Activated CD4-positive, alpha-beta T cell treated with anti-CD3 and anti-CD28 coated beads for 4 hours (primary cell): Measurements from ENCODE around the gene ZNF384.

Experiments used
- DNase-seq, 2 donors: peaks; one replicate each; pipeline ENCODE4 v3.0.0-alpha.2; 2020

ZNF384 gene

DNA sequence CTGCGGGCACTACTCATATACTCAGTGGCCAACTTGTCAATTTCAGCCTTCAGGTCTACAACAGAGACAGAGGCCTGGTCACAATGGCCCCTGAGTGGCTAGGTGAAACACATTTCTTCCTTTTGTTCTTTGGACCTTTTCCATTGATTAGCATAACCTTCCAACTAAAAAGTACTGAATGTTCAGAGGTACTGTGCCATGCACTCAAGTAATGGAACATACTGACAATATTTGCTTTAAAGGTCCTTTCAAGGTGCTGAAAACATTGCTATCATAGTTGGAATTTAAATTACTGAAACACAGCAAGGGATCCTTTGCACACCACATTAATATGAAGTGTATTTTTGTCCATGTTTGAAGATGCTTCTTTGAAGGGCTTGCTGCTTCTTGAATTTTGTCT lies 35.8 kb downstream of the ZNF384 start:
- DNase-seq: no peak

DNA sequence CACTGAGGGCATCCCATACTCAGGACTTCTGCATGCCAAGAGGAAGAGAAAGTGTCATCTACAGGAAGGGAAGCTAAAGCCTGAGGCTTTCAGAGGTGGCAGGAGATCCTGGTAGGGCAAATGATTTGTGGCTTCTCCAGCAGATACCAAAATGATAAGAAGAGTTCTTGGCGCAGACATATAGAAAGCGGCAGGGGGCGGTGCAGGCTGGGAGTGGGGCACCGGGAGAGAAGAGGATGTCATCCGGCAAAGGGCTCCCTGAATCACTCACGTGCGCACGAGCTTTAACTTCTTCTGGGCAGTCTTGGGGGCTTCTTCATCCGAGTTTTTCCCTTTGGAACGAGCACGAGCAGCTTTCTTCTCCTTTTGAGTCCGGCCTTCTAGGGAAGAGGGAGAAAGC lies 36.8 kb downstream of the ZNF384 start:
- no peak for DNase-seq

DNA sequence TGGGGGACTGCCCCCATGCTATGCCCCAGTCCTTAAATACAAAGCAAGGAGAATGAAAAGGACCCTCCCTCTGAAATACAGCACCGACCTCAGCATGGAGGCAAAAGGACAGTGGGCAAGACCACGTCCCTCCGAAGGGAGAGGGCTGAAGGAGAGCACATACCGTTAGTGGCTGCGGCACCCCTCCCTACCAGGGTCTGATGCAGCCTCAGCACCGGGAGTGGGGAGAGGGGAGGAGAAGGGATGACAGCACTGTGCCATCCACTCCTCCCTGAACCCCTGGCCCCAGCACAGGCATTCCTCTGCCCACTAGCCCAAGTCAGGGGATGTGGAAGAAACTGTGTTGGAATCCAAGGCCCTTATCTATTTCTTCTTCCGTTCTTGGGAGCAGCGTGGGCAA lies 38.3 kb downstream of the ZNF384 start:
- DNase-seq: no peak

DNA sequence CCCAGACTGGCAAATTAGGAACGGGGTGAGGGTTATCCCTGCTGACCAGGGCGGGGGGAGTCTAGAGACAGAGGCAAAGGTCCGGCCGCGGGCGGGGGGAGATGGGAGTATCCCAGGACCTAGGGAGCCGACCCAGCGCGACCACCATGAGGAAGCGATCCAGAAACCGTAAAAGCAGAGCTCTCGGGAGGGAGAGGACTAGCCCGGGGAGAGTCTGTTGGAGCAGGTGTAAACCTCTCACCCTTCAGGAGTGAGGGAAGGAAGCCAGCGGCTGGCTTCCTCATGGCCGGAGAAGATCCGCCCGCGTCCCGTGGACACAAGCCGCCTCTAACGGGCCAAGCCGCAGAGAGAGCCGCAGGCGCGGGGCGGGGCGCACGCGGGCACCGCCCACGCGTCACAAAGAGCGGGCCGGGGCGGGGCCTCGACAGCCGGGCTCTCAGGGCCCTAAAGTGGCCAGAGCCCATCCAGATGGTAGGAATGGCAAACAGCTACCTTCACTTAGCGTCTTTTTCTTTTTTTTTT lies 42.0 kb downstream of the ZNF384 start, which contains the start of gene ACRBP:
ACRBP (minus strand) TSS at position 350 of the 522 bp plus-strand sequence; CDS start at position 284, 66 bp downstream.
- DNase-seq: no peak

DNA sequence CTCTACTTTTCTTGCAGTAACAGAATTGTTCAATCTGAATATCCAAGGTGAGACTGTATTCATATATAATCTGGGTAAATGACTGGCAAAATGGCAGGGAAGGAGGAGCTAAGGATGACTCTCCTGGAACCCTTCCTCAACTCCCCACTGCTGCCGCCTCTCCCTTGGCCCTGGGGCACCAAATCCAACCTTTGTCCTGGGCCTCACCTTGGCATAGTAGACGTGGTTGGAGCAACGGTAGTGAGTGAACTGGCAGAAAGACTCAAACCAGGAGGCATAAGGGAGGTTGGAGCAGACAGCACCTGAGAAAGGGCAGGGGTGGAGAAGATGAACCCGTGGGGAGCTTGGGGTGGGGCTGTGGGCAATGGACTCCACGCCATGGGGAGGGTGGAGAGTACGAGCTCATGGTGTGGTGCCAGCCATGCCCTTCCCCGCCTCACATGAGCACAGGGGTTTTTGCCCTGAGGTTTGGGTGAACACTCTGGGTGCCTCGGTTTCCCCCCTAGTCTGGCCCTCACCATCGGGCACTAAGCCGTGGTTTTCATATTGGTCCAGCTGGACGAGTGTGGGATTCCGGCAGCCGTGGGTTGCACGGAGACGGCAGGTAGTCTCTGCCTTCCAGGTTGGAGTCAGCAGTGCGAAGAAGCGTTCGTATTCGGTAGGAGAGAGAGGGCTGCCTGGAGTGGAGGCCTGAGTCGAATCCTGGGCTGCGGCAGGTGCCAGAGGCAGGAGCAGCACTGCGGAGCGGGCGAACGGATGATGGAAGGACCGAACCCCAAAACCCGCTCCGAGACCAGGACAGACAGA lies 42.7 kb downstream of the ZNF384 start:
- DNase-seq: no peak

DNA sequence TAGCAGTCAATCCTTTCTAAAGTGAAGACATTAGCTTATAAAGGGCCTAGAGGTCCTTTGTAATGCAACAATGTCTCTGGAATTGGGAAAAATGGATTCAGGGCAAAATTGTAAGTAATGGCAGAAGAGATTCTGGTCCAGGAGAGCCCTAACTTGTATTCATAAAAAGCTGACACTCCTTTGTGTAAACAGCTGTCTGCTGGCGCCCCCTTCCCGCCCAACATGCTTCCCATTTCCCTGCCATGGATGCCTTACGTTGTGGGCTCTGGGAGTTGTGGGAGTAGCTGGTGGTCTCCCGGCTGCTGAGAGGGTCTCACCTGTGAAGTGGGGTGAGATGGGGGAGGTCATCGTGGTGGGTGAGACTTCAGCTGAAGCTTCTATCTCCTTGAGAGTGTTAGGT lies 44.3 kb downstream of the ZNF384 start:
- DNase-seq: no peak

DNA sequence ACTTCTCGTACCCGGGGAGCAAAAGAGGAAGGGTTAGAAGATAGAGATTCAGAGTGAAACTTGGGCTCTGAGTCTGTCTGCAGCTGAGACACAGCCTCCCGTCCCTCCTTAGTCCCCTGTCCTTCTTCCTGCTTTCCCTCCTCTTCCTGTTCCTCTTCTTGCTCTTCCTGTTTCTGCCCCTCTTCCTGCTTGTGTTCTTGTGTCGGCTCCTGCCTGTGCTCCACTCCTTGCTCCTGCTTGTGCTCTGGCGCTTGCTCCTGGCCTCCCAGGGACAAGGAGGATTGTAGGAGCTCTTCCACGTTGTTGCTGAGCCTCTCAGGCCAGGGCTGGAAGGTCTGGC lies 44.9 kb downstream of the ZNF384 start:
- DNase-seq: no peak

DNA sequence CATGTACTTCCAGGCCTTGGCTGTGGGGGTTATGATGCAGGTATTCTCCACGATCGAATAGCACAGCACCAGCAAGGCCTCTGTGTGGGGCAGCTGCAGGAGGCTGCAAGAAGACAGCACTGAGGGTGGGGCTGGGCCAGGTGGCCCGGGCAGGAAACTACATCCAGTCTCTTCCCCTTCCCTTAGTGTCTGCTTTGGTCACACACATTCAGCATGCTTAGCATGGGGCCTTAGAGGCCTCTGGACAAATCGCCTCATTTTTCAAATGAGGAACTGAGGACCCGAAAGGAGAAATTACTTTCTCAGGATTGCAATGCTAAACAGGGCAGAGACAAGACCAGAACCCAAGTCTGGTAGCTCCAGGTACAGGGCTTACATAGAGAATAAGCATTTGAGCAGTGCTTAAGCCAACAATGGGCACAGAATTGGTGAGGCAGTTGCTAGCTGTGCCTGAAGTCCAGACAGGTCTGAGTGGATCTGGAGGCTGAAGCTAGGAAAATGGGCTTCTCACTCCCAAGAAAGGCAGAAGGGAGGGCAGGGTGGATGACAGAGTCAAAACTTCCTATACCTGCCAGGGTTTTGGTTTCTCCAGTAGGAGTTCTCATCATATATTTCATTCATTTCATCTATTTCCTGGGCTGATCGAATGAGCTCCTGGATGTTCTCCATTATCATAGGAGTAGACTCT lies 45.5 kb downstream of the ZNF384 start:
- no peak for DNase-seq

DNA sequence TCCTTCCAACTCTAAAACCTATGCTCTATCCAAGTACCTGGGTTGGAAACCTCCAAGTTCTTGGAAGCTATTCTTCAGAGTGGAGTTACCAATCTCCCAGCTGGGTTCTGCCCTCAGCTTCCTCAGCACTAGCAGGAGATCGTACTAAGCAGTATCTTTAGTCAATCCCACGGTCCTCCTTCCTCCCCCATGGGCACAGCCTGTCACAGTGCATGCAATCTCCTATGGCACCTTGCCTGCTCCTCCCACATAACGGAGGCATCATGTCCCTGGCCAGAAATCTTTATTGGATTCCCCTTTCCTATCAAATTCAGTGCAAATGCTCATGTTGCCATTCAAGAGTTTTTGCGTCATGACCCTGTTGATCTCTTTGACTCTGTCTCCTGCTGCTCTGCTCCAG lies 48.0 kb downstream of the ZNF384 start:
- no peak for DNase-seq

DNA sequence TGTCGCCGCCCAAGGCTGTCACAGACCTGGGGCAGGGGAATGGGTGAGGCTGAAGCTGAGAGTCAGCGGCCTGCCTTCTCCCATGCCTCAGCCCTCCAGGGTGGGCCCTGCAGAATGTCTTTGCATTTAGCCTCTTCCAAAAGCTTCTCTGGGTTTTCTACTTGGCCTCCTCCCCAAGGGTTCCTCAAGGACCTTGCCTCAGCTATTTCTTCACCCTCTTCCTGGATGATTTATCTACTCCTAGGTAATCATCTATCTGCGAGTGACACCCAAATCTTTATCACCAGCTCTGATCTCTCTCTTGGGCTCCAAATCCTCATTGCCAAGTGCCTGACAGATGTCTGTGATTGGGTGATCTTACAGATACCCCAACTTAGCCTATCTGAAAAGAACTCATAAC lies 48.7 kb downstream of the ZNF384 start:
- DNase-seq: no peak

DNA sequence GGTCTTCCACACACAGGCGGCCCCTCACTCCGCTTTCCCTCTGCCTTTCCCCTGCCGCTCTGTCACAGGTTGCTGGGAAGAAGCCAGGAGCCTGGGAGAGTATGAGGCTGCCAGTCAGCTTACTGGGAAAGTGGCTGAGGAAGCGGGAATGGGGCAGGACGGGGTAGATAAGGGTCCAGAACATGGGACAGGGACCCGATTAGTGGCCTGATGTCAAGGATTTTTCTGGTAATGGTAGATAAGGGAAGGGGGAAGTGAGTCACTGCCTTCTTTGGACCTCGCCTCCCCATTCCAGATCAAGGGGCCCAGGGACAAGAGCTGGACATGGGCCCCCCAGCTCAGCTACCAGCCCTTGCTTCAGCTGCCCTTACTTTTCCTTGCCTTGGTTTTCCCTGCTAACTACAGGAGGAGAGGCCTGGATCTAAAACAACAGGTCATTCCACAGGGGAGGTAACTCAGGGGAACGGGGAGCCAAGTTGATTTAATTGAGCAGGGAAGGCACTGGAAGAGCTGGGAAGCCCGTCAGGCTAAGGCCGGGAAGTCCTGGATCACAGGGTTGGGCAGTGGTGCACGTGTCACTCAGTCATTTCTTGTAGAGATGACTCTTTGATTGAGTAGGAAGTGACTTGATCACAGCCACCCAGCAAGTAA lies 49.9 kb downstream of the ZNF384 start:
- DNase-seq: no peak

DNA sequence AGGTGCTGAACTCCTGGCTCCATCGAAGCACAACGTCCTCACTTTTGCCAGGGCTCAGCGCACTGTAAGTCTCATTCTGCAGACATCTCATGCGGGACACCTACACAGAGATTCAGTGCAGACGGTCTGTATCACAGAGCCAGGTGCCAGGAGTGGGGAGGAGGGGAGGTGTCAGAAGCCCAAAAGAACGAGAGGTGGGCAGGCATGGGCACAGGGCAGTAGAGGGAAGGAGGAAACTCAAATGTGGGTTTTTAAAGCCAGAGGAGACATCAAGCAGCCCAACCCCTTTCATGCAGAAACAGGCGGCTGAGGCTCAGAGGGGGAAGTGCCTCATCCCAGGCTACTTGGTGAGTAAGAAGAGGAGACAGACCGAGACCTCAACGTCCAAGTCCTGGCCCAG lies 50.9 kb downstream of the ZNF384 start:
- no peak for DNase-seq

DNA sequence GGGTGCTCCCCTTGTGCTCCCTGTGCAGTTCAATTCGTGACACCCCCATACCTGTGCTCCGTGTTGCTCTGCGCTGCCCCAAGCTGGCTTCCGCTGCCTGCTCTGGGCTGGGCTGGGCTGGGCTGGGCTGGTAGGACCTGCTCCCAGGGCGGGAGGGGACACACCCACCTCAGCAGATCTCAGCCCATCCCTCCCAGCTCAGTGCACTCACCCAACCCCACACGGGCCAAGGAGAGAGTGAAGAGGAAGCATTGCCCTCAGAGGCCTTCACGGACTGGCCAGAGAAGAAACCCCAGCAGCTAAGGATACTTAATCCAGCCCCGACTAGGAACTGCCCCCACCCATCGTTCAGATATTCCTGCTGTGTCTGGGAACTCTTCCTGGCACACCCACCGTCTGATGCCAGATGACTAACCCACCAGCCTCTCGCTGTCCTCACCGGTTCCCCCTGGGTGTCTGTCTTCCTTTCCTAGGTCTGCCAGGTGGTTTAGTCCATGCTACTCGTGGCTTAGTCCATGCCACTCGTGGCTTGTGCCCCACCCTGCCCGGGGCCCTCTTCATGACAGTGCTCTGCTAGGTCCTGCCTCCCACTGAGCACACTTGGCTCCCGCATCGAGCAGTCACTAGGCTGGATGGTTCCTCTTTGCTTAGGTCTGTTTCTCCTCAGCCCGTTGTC lies 53.2 kb downstream of the ZNF384 start, which contains the start of gene LPAR5:
LPAR5 (minus strand) TSS at position 104 of the 676 bp plus-strand sequence. CDS start 14,711 bp downstream, outside the sequence.
- DNase-seq: no peak

DNA sequence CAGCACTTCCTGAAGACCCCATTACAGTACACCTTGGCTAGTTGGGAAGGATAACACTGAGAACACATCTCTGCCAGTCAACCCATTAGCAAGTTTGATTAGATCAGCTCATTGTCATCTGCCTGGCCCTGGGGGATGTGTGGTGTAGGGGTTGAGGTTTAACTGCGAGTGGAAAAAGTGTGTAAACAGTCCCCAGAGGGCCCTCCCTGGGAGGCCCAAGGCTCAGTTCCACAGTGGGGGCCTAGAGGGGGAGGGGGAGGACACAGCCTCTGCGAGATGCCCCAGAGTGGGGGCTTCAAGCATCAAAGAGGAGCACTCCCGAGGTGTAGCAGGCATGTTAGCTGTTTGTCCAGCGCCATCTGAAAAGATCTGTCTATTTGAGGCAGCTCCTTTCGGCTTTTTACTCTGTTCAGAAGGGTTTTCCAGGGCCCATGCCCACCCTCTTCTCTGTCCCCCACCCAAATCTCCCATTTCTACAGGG lies 53.8 kb downstream of the ZNF384 start:
- DNase-seq: peak; percentile 50 to 56

DNA sequence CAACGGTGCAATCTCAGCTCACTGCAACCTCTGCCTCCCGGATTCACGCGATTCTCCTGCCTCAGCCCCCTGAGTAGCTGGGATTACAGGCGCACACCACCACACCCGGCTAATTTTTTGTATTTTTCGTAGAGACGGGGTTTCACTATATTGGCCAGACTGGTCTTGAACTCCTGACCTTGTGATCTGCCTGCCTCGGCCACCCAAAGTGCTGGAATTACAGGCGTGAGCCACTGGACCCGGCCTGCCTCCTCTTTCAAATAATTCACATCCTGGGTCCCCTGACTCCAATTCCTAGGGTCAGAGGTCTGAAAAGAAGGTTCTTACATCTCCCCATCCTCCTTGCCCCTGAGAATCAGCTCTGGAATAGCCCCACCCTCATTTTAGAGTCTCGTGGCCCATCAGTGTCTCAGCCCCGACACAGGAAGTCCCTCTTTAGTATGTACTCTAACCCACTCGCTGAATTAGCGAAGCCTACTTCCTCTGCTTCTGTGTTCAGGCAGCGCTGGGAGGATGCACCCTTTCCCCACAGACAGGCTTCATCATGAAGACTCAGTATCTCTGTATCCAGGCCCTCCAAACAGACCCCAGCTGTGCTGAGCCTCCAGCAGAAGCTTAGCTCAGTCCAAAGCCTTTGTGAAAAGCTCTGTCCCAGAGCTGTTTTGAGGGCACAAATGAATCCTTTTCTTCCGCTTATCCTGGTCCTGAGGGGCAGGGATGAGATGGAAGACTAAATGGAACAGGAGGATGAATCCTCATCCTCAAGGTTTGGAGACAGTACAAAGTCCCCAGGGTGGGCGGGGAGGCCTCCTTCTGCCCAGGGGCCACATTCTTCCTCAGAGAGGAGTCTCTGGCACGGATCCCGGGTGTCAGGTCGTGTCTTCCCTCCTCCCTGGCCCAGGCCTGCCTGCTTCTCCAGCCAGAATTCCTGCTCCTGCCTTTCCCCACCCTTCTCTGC lies 56.9 kb downstream of the ZNF384 start:
- peak; percentile 41 to 49 for DNase-seq

DNA sequence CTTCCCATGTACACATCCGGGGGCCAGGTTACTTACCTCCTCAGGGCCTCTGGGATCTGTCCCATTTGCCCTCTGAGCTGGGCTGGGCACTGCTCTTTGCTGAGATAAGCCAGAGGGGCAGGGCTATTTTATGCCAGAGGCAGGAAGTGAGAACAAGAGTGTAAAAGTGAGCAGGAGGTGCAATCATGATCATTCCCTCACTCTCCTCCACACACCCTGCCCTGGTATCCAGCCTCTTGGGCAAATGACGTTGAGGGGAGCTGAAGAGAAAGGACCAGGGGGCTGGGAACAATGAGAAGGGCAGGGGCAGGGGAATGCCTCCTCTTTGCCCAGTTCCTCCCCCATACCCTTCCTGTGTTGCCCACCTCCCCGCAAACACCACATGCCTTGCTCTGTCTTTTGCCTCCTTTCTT lies 57.6 kb downstream of the ZNF384 start:
- no peak for DNase-seq

DNA sequence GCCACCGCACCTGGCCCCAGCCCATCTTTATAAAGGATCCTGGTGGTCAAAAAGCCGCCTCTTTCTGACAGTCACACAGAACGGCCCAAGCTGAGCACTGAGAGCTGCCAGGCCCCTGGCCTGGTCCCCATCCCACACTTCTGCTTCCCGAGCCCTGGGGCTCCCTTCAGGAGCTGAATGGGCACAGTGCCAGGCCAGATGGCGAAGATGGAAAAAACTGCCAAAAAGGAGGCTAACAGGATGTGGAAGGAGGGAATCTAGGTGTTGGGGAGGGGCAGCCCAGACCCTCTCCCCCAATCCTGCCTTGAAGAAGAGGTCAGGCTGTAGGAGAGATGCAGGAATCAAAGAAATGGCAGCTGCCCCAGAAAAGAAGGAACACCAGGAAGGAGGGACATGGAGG lies 58.4 kb downstream of the ZNF384 start:
- DNase-seq: no peak

DNA sequence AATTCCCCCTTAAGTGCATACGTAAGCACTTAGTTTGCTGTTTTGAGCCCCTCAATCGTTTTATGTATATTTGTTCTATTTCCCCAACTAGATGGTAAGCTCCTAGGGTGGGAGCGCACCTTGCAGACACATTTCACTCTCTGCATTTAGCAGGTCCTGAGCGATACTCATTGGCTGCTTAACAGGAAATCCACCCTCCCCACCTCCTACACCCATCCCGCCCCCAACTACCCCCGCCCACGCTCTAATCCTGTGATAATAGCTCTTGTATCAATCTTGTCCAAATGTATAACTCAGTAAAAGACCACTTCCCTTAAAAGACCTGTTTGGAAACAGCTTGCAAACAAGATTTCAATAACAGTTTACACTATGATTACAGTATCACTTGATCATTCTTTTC lies 61.6 kb downstream of the ZNF384 start:
- peak; percentile 65 to 70 for DNase-seq

DNA sequence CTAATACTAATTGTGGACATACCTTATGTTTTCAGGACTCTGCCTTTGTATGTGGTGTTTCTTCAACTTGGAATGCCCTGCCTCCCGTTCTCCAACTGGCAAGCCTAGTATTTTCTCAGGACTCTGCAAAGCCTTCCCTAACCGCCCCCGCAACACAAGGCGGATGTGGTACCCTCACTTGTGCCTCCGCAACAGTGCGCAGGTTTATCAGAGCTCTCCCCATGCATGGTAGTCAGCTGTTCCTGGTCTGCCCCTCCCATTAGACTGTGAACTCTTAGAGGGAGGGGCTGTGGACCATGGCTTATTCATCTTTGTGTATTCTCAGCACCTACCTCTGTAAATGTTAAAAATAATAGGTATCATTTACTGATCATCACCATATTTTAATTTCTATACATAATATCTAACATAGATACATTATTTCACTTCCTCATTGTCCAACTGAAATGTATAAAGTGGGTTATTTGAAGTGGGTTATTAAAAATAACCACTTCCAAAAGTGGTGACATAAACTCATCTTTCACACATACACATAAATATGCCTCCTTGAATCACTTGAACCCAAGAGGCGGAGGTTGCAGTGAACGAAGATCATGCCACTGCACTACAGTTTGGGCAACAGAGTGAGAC lies 62.4 kb downstream of the ZNF384 start:
- no peak for DNase-seq

DNA sequence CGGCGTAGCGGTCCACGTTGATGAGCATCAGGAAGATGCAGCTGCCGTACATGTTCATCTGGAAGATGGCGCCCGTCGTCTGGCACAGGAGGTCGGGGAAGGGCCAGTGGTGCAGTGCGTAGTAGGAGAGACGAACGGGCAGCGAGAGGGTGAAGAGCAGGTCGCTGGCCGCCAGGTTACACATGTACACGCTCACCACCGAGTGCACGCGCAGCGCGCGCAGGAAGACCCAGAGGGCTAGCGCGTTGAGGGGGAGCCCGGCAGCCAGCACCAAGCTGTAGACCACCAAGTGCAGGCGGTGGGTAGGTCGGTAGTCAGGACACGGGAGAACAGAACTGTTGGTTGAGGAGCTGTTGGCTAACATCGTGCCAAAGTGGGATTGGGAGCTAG lies 68.3 kb downstream of the ZNF384 start:
- DNase-seq: no peak
